B cell (primary cell): ENCODE results near the gene CIART.

Experiments used
- CTCF ChIP-seq: fragments of 200-600 bp; IDR thresholded peaks from one replicate; pipeline ENCODE4 v1.8.0; 2022; ENCODE audit warnings: antibody characterized with exemption, mild to moderate bottlenecking
- EZH2 ChIP-seq: IDR thresholded peaks from 2 replicates; pipeline ENCODE4 v1.6.1; 2012; ENCODE audit warnings: borderline replicate concordance, low read depth, mild to moderate bottlenecking, moderate library complexity, low read length; ENCODE audit not compliant: insufficient read depth, poor library complexity, severe bottlenecking

- TF ChIP-seq CTCF (peak; percentile 77), EZH2 (no peak)
Observed at GRCh38 chr1:150281221-150281757, 1.1 kb upstream of the CIART start.
